Measurements from ENCODE around the gene SYVN1.

SYVN1 gene

GRCh38 chr11:65111159-65111743 lies 23.1 kb downstream of the SYVN1 start:
- no peak for DNase-seq

DNA sequence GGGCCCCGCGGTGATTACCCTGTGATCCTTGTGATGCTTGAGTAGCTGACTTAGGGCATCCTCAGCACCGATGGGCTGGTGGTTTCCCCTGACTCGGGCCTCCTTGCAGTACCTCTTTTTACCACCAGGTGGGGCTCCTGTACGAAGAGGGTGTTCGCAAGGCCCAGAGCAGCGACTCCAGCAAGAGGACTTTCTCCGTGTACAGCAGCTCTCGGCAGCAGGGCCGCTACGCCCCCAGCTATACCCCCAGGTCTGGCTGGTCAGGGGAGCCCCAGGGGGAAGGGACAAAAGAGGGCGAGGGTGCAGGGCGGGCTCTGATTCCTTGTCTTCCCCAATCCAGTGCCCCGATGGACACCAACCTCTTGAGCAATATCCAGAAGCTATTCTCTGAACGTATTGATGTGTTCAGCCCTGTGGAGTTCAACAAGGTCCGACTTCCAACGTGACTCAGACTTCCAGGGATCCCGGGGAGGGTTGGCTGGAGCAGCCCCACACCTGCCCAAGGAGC lies 23.9 kb downstream of the SYVN1 start:
- DNase-seq: peak; percentile 97

- DNase-seq: no peak
These were observed 24.8 kb downstream of the SYVN1 start for GRCh38 chr11:65109231-65110198.

- DNase-seq: no peak
These were observed 25.7 kb downstream of the SYVN1 start for GRCh38 chr11:65108469-65109123.

DNA sequence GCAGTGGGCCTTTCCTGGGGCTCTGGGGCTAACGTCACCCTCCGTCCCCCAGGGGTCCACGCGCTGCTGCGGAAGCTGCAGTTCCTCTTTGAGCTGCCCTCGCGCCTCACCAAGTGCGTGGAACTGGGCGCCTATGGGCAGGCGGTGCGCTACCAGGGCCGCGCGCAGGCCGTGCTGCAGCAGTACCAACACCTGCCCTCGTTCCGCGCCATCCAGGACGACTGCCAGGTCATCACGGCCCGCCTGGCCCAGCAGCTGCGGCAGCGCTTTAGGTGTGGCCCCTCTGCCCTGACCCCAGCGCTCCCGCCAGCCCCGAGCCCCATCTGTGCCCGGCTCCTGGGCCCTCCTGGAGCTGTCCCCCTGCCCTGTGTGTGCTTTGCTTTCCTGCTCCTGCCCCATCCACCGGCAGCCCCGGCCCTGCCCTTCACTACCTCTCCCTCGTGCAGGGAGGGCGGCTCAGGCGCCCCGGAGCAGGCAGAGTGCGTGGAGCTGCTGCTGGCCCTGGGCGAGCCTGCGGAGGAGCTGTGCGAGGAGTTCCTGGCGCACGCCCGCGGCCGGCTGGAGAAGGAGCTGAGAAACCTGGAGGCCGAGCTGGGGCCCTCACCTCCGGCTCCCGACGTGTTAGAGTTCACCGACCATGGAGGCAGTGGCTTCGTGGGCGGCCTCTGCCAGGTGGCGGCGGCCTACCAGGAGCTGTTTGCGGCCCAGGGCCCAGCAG lies 26.4 kb downstream of the SYVN1 start:
- no peak for DNase-seq

GRCh38 chr11:65107078-65107477 lies 27.2 kb downstream of the SYVN1 start:
- DNase-seq: no peak

DNA sequence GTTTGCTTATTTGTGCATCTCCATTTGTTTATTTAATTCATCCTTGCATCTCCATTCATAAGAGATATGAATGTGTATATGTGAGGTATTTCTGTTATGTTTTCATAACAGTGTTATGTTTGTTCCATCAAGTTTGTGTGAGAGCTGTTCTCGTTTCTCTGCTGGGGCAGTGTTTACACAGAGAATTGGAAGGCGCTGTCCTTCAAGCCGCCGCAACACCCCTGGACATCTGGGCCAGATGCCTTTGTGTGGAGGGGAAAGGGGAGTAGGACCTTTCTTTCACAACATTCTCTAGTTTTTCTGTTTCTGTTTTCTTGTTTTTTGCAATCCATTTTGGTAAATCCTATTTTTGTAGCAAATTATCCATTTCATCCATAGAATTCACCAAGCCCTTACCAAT lies 29.7 kb downstream of the SYVN1 start:
- no peak for DNase-seq

DNA sequence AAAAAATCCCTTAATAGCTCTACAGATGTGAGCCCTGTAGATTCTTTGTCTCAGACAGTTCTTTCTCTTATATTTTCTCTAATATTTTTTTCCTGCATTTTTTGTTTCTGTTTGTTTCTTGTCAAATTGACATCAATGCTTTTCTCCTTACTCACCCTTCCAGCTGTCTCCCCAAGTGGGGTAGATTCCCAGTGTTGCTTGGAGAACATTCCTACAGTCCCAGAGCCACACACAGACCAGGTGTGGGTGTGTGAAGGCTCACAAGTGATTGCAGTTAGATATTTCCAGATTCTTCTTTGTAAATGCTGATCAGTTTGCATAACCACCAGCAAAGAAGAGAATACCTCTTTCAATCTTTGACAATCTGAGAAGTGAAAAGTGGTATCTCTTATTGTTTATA lies 30.8 kb downstream of the SYVN1 start:
- DNase-seq: no peak

- no peak for DNase-seq
These were observed 31.9 kb downstream of the SYVN1 start for GRCh38 chr11:65102142-65103095.

GRCh38 chr11:65100674-65101350 lies 33.5 kb downstream of the SYVN1 start:
- no peak for DNase-seq

DNA sequence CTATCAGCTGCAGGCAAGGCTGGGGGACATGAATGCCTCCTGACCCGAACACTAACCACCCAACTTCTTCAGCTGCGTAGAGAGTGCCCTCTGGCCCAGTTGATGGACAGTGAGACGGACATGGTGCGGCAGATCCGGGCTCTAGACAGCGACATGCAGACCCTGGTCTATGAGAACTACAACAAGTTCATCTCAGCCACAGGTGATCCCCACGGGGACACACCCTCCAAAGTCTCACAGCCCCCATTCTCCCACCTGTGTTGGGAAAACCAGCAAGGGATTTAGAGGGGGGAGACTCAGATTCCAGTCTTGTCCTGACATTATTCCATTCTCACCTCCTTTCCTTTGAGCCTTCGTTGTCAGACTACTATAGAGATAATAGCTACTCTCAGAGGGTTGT lies 37.4 kb downstream of the SYVN1 start:
- no peak for DNase-seq

DNA sequence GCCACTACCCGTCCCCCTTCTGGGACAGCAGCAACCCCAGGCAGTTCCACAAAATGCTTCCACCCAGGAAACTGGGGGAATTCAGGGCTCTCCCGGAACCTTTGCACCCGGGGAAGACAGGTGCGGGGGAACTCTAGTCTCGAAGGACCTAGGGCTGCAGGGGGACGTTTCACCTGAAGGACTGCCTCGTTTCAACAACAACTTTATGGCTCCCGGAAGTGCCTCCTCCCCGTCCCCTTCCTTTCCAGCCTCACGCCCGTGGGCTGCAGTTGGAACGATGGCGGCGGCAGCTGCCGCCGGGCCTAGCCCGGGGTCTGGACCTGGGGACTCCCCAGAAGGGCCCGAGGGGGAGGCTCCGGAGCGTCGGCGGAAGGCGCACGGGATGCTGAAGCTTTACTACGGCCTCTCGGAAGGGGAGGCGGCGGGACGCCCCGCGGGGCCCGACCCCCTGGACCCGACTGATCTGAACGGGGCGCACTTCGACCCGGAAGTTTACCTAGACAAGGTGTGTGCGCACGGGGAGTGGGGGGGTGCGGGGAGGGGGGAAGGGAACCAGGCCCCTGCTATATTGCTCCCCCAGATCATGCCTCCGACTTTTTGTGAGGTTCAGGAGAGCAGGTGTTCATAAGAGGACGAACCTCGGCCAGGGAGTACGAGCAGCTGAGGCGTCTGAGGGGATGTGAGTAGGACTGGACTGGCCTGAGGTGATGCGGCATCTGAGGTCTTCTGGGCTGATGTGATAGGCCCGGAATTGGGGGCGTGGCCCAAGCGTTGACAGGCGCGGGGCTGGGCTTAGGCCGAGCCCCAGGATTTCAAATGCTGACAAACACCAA lies 38.1 kb downstream of the SYVN1 start, which contains the start of gene VPS51:
TSS of gene VPS51 (plus strand) at position 241 of the 833 bp plus-strand sequence. CDS start at position 278, 37 bp downstream.
- DNase-seq: peak; percentile 89

GRCh38 chr11:65095427-65095826 lies 38.9 kb downstream of the SYVN1 start:
- DNase-seq: no peak

DNA sequence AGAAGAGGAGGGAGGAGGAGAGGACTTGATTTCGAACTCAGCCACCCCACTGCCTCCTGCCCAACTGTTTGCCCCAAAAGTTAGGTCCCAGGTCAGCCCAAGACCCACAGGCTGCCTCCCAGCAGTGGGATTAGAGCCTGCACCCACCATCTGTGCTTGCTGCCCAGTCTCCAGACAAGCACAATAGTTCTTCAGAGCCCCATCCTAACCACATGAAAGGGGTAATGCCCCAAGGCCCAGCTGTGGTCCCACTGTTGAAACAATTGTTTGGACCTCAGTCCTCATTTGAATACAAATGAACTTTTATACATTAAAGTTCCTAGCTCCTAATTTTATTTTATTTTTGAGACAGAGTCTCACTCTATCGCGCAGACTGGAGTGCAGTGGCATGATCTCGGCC lies 43.7 kb downstream of the SYVN1 start:
- no peak for DNase-seq

- DNase-seq: no peak
These were observed 44.7 kb downstream of the SYVN1 start for GRCh38 chr11:65089621-65090020.

DNA sequence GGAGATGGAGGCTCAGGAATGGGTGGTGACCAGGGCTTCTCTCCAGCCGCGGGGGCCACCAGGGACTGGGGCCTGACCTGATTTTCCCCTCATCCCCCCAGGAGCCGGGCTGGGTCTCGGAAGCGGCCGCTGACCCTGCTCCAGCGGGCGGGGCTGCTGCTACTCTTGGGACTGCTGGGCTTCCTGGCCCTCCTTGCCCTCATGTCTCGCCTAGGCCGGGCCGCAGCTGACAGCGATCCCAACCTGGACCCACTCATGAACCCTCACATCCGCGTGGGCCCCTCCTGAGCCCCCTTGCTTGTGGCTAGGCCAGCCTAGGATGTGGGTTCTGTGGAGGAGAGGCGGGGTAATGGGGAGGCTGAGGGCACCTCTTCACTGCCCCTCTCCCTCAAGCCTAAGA lies 46.5 kb downstream of the SYVN1 start:
- DNase-seq: no peak

- no peak for DNase-seq
These were observed 47.1 kb downstream of the SYVN1 start for GRCh38 chr11:65087216-65087615.

- DNase-seq: no peak
These were observed 47.5 kb downstream of the SYVN1 start for GRCh38 chr11:65086809-65087208.

GRCh38 chr11:65085446-65085845 lies 48.9 kb downstream of the SYVN1 start:
- no peak for DNase-seq

All from stimulated activated CD4-positive, alpha-beta T cell treated with anti-CD3 and anti-CD28 coated beads, Interleukin-4, amount 100 ng/mL, for 24 hours (primary cell).